GM12864 (cell line): ENCODE measurements around the gene FBXL20.

Experiments used
- DNase-seq: peaks from one replicate; pipeline ENCODE4 v3.0.0-alpha.2; 2011; ENCODE audit warnings: low read depth
- H3K4me3 ChIP-seq: 2 replicates; pipeline ENCODE4 v1.5.1; 2011; ENCODE audit warnings: mild to moderate bottlenecking, low read depth, low read length, control low read depth
- TF ChIP-seq, protein P1 (sequence below): IDR thresholded peaks from 2 replicates; pipeline ENCODE4 v1.5.1; 2011; ENCODE audit warnings: low read depth, mild to moderate bottlenecking, moderate library complexity, low read length, control low read depth, inconsistent platforms; ENCODE audit errors: missing control alignments

The FBXL20 gene

GRCh38 chr17:39221572-39221971 is 179.9 kb downstream of the FBXL20 start:
- TF ChIP-seq, protein P1, sequence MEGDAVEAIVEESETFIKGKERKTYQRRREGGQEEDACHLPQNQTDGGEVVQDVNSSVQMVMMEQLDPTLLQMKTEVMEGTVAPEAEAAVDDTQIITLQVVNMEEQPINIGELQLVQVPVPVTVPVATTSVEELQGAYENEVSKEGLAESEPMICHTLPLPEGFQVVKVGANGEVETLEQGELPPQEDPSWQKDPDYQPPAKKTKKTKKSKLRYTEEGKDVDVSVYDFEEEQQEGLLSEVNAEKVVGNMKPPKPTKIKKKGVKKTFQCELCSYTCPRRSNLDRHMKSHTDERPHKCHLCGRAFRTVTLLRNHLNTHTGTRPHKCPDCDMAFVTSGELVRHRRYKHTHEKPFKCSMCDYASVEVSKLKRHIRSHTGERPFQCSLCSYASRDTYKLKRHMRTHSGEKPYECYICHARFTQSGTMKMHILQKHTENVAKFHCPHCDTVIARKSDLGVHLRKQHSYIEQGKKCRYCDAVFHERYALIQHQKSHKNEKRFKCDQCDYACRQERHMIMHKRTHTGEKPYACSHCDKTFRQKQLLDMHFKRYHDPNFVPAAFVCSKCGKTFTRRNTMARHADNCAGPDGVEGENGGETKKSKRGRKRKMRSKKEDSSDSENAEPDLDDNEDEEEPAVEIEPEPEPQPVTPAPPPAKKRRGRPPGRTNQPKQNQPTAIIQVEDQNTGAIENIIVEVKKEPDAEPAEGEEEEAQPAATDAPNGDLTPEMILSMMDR: no peak
- DNase-seq: no peak
- no peak overlapping the region for H3K4me3 ChIP-seq

DNA sequence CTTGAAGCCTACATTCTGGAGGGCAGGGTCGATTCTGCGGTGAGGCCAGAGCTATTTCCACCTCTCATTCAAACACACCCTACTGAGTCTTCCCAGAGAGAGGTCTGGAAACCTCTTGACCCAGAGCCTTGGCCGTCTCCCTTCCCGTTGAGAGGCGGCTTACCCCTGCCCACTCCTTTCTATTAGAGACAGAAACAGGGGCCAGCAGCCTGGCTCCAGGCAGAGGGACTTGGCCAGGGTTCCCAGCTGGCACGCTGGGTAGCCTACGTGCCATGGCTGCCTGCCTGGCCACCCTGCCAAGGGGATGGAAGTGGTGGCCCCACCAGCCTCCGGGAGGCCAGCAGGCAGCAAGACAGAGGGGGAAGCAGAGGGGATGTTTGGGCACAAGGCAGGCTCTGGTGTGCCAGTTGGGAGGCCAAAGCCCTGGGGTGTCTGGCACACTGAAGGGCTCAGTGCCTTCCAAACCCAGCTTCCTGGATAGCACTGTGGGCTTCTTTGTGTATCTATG is 181.7 kb downstream of the FBXL20 start:
- TF ChIP-seq, protein P1: no peak
- no peak for DNase-seq
- H3K4me3 ChIP-seq: no peak overlapping the region

DNA sequence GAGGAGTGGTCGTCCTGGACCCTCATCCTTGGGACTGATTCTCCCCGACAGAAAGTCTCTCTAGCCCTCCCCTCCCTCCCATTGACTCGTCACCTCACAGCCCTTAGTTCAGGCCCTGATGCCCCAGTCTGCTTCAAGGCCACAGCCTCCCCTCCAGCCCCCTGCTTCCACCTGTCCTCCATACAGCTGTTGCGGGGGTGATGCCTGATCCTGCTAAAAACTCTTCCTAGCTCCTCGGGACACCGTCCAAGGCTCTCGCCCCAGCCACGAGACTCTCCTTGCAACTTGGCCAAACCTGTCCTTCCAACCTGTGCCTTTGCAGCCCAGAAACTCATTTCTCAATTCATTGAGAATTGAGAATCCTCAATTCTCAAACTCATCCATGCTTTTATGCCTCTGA is 182.5 kb downstream of the FBXL20 start:
- no peak for DNase-seq
- TF ChIP-seq, protein P1: no peak
- H3K4me3 ChIP-seq: no peak overlapping the region

DNA sequence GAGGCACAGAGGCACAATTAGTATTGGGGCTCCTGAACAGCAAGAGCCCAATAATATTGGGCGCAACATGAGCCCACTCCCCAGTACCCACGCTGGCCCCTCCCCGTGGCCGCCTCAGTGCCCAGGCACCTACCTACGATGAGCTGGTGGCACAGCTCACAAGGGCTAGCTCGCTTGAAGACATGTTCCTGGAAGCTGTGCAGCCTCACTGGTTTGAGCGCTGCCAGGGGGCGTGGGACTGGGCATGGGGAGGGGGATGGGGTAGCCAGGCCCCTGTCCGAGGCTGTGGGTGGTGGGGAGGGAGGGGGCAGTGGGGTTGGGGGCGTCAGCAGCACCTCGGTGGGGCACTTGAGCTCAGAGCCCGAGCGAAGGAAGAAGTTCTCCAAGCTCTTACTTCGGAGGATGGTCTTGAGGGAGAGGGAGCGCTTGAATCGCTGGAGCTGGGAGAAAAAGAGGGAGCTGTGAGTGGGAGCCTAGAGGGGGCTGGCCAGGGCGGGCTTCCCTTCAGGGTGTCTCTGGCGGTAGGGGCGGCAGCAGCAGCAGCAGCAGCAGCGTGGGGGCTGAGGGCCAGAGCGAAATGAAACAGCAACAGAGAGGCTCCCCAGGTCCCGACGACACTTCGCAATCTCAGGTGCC is 183.6 kb downstream of the FBXL20 start:
- no peak overlapping the region for H3K4me3 ChIP-seq
- DNase-seq: no peak
- TF ChIP-seq, protein P1: no peak

DNA sequence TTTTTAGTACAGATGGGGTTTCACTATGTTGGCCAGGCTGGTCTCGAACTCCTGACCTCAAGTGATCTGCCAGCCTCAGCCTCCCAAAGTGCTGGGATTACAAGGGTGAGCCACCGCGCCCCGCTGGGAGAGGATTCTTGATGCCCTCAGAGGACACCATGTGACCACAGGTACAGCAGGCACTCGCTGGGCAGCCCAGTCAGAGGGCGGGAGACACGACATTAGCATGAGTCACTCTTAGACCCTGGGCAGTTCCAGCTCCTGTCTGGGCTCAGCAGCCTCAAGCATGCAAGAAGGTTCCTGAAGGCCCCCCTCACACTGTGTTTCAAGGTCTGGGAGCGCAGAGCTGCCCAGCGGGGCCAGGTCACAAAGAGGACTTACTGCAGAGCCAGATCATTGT is 187.6 kb downstream of the FBXL20 start:
- H3K4me3 ChIP-seq: no peak overlapping the region
- no peak for DNase-seq
- TF ChIP-seq, protein P1: no peak

GRCh38 chr17:39212841-39213480 is 188.5 kb downstream of the FBXL20 start:
- no peak overlapping the region for H3K4me3 ChIP-seq
- no peak for DNase-seq
- TF ChIP-seq, protein P1: no peak
